Hepatocyte (in vitro differentiated cells): ENCODE data around the gene MACROD2. TPM values are rescaled to one million over a fixed set of nuclear protein-coding genes. Genes with fewer than 3 reads are reported as not detected.
"Not testable (repeated sequence)": the region's sequence is repeated elsewhere in the genome, so short reads cannot be mapped to it uniquely, and the experiment has no call there.

ENCODE experiments used
- DNase-seq: peaks from one replicate; pipeline ENCODE4 v3.0.0-alpha.2; 2016; ENCODE audit warnings: low spot score
- H2AFZ ChIP-seq: fragments of 200-600 bp; sonication (generic); 2 replicates; pipeline ENCODE4 v1.6.0; 2016; ENCODE audit warnings: antibody characterized with exemption, mild to moderate bottlenecking
- H3K27ac ChIP-seq: fragments of 200-600 bp; sonication (generic); 2 replicates; pipeline ENCODE4 v1.5.1; 2016; ENCODE audit warnings: mild to moderate bottlenecking
- H3K27me3 ChIP-seq: fragments of 200-600 bp; sonication (generic); 2 replicates; pipeline ENCODE4 v1.6.1; 2016
- H3K36me3 ChIP-seq: fragments of 200-600 bp; sonication (generic); replicated peaks from 2 replicates; pipeline ENCODE4 v1.5.1; 2016; ENCODE audit warnings: low read depth; ENCODE audit not compliant: insufficient read depth
- H3K4me1 ChIP-seq: fragments of 200-600 bp; sonication (generic); 2 replicates; pipeline ENCODE4 v1.5.1; 2016; ENCODE audit warnings: mild to moderate bottlenecking, moderate library complexity; ENCODE audit not compliant: insufficient read depth
- H3K4me2 ChIP-seq: fragments of 200-600 bp; sonication (generic); 2 replicates; pipeline ENCODE4 v1.6.0; 2016
- H3K4me3 ChIP-seq: fragments of 200-600 bp; sonication (generic); 2 replicates; pipeline ENCODE4 v1.5.1; 2016; ENCODE audit warnings: mild to moderate bottlenecking
- H3K79me2 ChIP-seq: fragments of 200-600 bp; sonication (generic); 2 replicates; pipeline ENCODE4 v1.6.0; 2017; ENCODE audit warnings: mild to moderate bottlenecking
- H3K9me2 ChIP-seq: fragments of 200-600 bp; sonication (generic); replicated peaks from 2 replicates; pipeline ENCODE4 v1.6.0; 2017; ENCODE audit warnings: mild to moderate bottlenecking; ENCODE audit not compliant: insufficient read depth
- H3K9me3 ChIP-seq: fragments of 200-600 bp; sonication (generic); 2 replicates; pipeline ENCODE4 v1.5.1; 2016; ENCODE audit warnings: low read depth, mild to moderate bottlenecking
- H4K20me1 ChIP-seq: fragments of 200-600 bp; sonication (generic); 2 replicates; pipeline ENCODE4 v1.6.0; 2016; ENCODE audit warnings: mild to moderate bottlenecking; ENCODE audit not compliant: insufficient read depth, poor library complexity, severe bottlenecking
- CTCF ChIP-seq: fragments of 200-600 bp; sonication (generic); IDR thresholded peaks from 2 replicates; pipeline ENCODE4 v1.5.1; 2016; ENCODE audit warnings: antibody characterized with exemption, mild to moderate bottlenecking; ENCODE audit not compliant: poor library complexity
- EZH2 ChIP-seq: fragments of 200-600 bp; sonication (generic); IDR thresholded peaks from 2 replicates; pipeline ENCODE4 v1.6.1; 2016; ENCODE audit warnings: antibody characterized with exemption, mild to moderate bottlenecking, borderline replicate concordance
- EZH2phosphoT487 ChIP-seq: fragments of 200-600 bp; sonication (generic); IDR thresholded peaks from one replicate; pipeline ENCODE4 v1.6.1; 2018; ENCODE audit warnings: antibody characterized with exemption, mild to moderate bottlenecking, low read depth, moderate library complexity; ENCODE audit not compliant: unreplicated experiment, severe bottlenecking
- WGBS: methylation state at CpG from one replicate; pipeline ENCODE4 v1.1.6; 2016; ENCODE audit warnings: low lambda C conversion rate; ENCODE audit errors: missing lambda C conversion rate; 5-methylcytosine and 5-hydroxymethylcytosine counted together
- polyA plus RNA-seq: library from polyadenylated mRNA; unstranded; fragments of >200 nt; fragmentation: Nextera tagmentation; extraction: Ambion mirVana; gene quantifications from 2 replicates; pipeline ENCODE4 v1.2.1, GENCODE V29; 2016
- total RNA-seq: library from RNA; depleted of rRNA; stranded (reverse); fragments of >200 nt; gene quantifications from 2 replicates; pipeline ENCODE4 v1.2.3, GENCODE V29; 2014

Gene MACROD2
- total and polyA plus RNA-seq, 2 experiments from 2014 or later, result 2.4 to 3.1 TPM

GRCh38 chr20:15005300-15005986 lies 1010.1 kb downstream of the MACROD2 start:
- Histone ChIP-seq H3K27me3 (no peaks in the 10 kb centered on the region), H3K36me3 (no peaks in the 10 kb centered on the region), H3K4me3 (no peak overlapping the region), H3K27ac (peak overlapping the region; percentile 65), H3K79me2 (no peaks in the 10 kb centered on the region), H3K4me2 (peak overlapping the region; percentile 26), H3K9me3 (no peaks in the 10 kb centered on the region), H4K20me1 (no peaks in the 10 kb centered on the region), H3K4me1 (peaks cover 42% of the 10 kb centered on the region), H3K9me2 (no peaks in the 10 kb centered on the region), H2AFZ (no peak overlapping the region)
- 65% methylated on average over 4 of the region's 4 CpGs for WGBS
- DNase-seq, result peak; percentile 17
- TF ChIP-seq CTCF, result no peak
- no peak for TF ChIP-seq EZH2phosphoT487
- no peak for TF ChIP-seq EZH2

- H3K79me2 ChIP-seq, result no peaks in the 10 kb centered on the region
- 94% methylated on average over 4 of the region's 4 CpGs for WGBS
- no peak for DNase-seq
Observed at GRCh38 chr20:15011631-15012030, 1016.3 kb downstream of the MACROD2 start.

GRCh38 chr20:15012566-15012965 lies 1017.2 kb downstream of the MACROD2 start:
- H4K20me1 ChIP-seq, result no peaks in the 10 kb centered on the region
- no peak overlapping the region for H2AFZ ChIP-seq
- TF ChIP-seq EZH2 (no peak), EZH2phosphoT487 (no peak), CTCF (no peak)
- H3K4me2 ChIP-seq, result no peak overlapping the region
- peaks cover 27% of the 10 kb centered on the region for H3K4me1 ChIP-seq
- no peaks in the 10 kb centered on the region for H3K9me3 ChIP-seq
- H3K79me2 ChIP-seq, result no peaks in the 10 kb centered on the region
- H3K27ac ChIP-seq, result no peak overlapping the region
- no peaks in the 10 kb centered on the region for H3K27me3 ChIP-seq
- no peaks in the 10 kb centered on the region for H3K9me2 ChIP-seq
- DNase-seq, result no peak
- no peaks in the 10 kb centered on the region for H3K36me3 ChIP-seq
- 85% methylated on average over 6 of the region's 6 CpGs for WGBS
- H3K4me3 ChIP-seq, result no peak overlapping the region

More at GRCh38 chr20:15011631-15012030, 1016.3 kb downstream of the MACROD2 start:
- peaks cover 27% of the 10 kb centered on the region for H3K4me1 ChIP-seq
- H2AFZ ChIP-seq, result no peak overlapping the region
- H3K27me3 ChIP-seq, result no peaks in the 10 kb centered on the region
- TF ChIP-seq CTCF (no peak), EZH2phosphoT487 (no peak), EZH2 (no peak)
- H3K4me2 ChIP-seq, result no peak overlapping the region
- no peak overlapping the region for H3K4me3 ChIP-seq
- H4K20me1 ChIP-seq, result no peaks in the 10 kb centered on the region
- no peaks in the 10 kb centered on the region for H3K9me2 ChIP-seq
- H3K36me3 ChIP-seq, result no peaks in the 10 kb centered on the region
- H3K9me3 ChIP-seq, result no peaks in the 10 kb centered on the region
- no peak overlapping the region for H3K27ac ChIP-seq

GRCh38 chr20:15016875-15017274 lies 1021.6 kb downstream of the MACROD2 start:
- H3K27ac ChIP-seq, H3K9me2 ChIP-seq, H3K4me1 ChIP-seq, H3K4me2 ChIP-seq, H4K20me1 ChIP-seq, H3K4me3 ChIP-seq, H3K27me3 ChIP-seq, H2AFZ ChIP-seq, DNase-seq, H3K79me2 ChIP-seq, H3K9me3 ChIP-seq, H3K36me3 ChIP-seq: not testable (repeated sequence)
- 75% methylated on average over 1 of the region's 1 CpG for WGBS
